HG03460 (cell line): ENCODE results near the gene LENEP.
A peak's percentile ranks its signal among the peaks of the same experiment; 100 is the strongest.

Experiments
- ATAC-seq: cut with Tn5 transposase; IDR thresholded peaks from one replicate; pipeline ENCODE4 v1.9.1; 2021; ENCODE audit not compliant: unreplicated experiment

The LENEP gene

DNA sequence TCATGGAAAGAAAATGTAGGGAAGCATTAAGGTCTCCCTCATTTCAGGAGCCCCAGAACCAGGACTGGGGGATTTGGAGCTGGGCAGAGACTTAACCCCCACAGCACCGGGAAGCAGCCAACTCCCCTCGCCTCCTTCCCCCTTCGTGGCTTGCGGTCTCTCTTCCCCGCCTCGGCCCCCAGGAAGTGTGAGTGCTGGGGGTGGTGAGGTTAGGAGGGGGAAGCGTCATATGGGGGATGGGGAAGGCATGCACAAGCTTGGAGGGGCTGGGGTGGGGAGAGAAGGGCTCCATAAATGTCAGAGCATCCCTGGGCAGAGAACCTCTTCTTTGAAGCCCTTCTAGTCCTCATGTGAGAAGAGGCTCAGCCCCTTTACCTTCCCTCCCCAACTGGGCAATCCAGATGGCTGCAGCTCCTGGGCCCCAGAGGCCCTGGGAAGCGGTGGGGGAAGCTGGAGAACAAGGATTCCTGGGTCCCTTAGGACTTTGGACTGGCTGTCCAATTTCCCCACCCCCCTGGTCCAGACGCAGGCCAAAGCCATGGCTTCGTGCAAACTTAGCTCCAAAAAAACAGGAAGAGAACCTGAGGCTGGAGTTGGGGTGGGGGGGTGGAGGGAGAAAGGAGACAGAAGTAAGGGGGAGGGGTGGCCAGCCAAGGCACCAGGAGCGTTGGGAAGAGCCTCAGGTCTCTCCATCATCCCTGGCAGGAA lies 17.0 kb downstream of the LENEP start:
- ATAC-seq = no peak

DNA sequence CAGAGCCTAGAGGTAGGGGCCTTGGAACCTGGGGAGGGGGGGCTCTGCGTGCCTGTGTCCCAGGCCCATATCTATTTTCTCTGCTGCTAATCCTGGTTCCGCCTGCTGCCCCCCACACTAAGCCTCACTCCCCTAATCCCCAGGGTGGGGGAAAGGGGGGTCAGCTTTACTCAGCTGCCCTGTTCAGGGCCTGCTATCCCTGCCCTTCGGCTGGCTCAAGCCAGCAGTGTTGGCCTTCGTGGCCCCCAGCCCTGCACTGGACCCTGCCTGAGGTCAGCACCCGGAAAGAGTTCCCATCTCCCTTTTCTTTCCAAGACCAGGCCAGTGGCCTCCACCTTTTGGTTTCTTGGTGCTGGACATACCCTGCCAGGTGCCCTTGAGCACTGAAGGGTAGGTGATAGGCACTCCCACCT lies 17.6 kb downstream of the LENEP start:
- ATAC-seq = no peak

DNA sequence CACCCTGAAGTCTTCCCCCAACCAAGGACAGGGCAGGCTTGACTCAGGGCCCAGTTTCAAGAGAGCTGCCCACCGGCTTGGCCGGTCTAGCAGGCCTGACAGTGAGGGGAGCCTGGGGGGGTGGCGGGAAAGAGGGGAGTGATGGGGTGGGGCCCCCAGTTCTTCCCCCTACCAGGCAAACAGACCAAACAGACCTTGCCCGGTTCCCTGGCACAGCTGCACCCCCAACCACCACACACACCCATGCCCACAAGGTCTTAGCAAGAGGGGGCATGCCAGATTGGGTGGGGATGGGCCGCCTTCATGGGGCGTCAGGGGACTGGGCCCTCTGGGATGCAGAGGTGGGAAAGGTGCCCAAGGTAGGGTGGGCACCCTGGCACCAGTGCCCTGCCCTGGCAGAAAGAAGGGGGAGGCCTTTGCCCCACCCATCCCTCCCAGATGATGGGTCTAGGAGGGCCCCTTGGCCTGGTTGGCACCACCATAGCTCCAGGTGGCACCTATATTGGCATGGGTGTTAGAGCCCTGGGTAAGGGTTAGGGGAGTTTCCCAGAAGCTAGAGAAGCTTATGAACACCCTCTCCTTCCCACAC lies 18.1 kb downstream of the LENEP start:
- ATAC-seq = no peak

DNA sequence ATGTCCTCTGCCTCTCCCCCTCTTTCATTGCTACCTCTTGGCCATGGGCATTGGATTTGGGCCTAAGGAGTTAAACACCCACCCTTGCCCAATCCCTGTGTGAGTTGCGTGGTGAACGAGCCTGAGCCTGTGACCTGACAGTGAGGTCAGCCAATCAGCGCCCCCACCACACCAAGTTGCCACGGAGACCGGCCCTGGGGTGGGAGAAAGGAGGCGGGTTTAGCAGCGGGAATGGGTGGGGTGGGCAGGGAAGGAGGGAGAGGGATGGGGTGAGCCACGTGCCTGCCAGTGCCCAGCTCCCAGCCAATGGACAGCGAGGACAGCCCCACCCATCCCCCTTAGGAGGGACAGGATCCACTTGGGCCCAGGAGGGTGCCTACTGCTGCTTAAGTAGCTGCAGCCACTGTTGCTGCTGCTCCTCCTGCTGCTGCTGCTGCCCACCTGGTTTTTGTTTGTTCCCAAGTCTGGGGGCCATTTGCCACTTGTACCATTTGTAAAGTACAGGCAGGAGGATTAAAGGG lies 18.7 kb downstream of the LENEP start:
- ATAC-seq = no peak

DNA sequence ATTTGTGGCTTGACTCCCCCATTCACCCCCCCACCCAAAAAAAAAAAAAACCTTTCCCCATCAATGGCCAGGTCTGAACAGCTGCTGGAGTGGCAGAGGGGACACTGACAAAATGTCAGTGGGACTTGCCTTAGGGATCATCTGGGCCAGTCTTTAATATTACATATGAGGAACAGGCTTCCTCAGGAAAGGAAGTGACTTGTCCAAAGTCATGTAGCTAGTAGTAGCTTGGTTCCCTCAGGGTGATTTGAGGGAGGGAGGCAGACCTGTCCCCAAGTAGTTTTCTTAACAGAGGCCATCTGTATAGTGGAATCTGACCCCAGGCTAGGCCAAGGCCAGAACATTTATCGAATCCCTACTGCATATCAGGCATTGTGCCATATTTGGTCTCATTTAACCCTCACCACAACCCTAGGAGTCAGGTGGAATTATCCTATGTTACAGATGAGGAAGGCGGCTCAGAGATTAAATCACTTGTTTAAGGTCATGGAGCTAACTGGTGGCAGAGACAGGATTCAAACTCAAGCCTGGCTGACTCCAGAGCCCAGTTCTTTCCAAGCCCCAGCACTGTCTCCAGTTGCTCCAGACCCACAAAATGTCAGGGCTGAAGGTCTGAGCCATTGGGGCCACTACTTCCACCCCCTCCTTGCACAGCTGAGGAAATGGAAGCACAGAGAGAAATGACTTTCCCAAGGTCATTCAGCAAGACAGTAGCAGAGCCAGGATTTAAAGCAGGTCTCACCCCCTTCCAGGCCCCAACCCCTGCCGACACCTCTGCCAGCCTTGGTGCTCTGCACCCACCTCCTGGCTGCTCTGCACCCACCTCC lies 19.6 kb downstream of the LENEP start:
- no peak for ATAC-seq

DNA sequence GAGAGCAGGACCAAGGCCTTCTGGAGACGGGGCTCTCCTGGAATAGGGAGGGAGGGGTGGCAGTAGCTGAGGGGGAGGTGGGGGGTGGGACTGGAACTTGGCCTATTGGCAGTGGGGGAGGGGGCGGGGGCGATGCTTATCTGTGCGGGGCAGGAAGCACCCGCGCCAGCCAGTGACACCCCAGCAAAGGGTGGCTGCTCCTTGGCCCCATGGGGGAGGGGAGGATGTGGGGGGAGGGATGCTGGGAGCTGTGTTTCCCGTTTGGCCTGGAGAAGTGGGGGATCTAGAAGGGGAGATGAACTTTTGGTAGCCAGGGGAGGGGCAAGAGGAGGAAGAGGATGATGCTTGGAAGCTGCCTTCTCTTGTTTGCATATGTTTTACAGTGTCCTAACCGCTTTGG lies 20.2 kb downstream of the LENEP start:
- ATAC-seq = no peak

DNA sequence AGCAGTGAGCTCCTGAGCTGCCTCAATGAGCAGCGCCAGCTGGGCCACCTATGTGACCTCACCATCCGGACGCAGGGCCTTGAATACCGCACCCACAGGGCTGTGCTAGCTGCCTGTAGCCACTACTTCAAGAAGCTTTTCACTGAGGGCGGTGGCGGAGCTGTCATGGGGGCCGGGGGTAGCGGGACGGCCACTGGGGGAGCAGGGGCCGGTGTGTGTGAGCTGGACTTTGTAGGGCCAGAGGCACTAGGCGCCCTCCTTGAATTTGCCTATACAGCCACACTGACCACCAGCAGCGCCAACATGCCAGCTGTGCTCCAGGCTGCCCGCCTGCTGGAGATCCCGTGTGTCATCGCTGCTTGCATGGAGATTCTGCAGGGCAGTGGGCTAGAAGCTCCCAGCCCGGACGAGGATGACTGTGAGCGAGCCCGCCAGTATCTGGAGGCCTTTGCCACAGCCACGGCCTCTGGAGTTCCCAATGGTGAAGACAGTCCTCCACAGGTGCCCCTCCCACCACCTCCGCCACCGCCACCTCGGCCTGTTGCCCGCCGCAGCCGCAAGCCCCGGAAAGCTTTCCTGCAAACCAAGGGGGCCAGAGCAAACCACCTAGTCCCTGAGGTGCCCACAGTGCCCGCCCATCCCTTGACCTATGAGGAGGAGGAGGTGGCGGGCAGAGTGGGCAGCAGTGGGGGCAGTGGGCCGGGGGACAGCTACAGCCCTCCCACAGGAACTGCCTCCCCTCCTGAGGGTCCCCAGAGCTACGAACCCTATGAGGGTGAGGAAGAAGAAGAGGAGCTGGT lies 21.5 kb downstream of the LENEP start:
- no peak for ATAC-seq

DNA sequence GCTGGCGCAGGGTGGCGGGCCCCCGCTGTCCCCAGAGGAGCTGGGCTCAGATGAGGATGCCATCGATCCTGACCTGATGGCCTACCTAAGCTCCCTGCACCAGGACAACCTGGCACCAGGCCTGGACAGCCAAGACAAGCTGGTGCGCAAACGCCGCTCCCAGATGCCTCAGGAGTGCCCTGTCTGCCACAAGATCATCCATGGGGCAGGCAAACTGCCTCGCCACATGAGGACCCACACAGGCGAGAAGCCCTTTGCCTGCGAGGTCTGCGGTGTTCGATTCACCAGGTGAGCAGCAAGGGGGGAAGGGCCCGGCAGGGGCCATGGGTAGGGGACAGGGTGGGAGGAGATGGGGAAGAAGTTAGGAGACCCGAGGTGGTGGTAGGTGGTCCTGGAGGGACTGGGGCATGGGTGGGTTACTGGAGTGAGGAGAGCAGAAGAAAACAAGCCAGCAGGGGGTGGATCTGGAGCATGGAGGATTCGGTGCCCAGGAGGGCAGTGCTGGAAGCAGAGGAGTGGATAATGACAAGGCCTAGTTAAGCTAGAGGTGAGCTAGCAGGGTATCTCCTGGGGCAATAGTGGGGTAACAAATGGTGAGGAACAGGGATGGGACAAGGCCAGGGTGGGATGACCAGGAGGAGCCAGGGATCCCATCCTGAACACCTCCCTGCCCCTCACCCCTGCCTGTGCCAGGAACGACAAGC lies 22.3 kb downstream of the LENEP start:
- no peak for ATAC-seq

DNA sequence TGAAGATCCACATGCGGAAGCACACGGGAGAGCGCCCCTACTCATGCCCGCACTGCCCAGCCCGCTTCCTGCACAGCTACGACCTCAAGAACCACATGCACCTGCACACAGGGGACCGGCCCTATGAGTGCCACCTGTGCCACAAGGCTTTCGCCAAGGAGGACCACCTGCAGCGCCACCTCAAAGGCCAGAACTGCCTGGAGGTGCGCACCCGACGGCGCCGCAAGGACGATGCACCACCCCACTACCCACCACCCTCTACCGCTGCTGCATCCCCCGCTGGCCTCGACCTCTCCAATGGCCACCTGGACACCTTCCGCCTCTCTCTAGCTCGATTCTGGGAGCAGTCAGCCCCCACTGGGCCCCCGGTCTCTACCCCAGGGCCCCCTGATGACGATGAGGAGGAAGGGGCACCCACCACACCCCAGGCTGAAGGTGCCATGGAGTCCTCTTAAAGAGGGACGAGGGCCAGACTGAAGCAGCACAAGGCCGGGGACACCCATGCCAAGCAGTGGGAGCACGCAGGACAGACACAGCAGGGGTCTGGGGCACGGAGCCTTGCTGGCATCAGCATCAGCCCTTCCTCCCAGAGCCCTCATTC lies 22.9 kb downstream of the LENEP start:
- ATAC-seq = no peak

DNA sequence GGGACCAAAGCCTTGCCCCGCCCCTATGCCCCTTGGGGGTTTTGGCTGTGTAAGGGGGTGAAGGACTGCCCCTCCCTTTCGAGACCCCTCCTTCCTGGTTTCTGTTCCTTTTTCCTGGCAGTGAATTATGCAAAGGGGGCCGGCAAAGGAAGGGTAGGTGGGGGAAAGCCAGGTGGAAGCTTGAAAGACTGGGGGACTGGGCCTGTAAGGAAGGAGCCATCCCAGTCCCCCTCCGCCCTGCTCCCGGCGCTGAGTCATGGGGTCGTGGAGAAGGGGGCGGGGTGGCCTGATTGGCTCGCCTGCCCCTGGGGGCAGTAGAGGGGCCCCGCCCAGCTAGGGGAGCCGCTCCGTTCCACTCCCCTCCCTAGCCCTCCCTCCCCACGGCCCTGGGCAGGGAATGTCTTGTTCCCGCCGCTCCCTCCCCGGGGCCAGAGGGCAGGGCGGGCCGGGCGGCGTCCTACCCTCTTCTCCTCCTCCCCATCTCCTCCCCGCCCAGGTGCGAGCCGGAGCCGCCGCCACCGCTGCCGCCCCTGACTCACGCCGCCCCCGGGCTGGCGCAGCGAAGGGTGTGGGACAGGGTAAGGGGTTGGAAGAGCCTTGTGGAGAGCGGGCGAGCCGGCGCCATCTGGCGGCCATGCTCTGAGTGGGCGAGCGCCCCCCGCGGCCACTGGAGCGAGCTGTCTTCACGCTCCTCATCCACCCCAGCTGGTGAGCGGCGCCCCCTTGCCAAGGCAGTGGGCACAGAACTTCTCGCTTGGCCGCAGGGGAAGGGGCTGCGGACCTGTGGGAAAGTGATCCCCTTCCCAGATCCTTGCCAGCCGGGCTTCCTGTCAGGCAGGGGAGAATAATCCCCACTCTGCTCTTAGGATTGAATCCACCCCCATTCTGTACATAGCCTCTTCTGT lies 23.9 kb downstream of the LENEP start:
- peak; percentile 74 for ATAC-seq

DNA sequence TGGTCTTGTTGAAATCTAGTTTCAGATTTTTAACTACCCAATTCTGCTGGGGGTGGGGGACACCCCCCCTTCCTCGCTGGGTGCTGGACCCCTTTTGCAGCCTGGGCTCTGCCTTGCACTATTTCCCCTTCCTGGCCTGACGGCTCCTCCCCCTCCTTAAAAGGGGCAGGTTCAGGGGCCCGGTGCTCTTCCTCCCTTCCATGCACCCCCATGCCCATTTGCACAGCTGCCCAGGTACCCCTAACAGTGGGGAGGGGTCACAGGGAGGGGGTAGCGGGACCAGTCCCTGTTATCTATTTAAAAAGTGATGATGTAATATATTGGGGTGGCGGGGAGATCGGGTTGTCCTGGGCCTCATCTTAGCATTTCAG lies 24.5 kb downstream of the LENEP start:
- ATAC-seq = no peak

DNA sequence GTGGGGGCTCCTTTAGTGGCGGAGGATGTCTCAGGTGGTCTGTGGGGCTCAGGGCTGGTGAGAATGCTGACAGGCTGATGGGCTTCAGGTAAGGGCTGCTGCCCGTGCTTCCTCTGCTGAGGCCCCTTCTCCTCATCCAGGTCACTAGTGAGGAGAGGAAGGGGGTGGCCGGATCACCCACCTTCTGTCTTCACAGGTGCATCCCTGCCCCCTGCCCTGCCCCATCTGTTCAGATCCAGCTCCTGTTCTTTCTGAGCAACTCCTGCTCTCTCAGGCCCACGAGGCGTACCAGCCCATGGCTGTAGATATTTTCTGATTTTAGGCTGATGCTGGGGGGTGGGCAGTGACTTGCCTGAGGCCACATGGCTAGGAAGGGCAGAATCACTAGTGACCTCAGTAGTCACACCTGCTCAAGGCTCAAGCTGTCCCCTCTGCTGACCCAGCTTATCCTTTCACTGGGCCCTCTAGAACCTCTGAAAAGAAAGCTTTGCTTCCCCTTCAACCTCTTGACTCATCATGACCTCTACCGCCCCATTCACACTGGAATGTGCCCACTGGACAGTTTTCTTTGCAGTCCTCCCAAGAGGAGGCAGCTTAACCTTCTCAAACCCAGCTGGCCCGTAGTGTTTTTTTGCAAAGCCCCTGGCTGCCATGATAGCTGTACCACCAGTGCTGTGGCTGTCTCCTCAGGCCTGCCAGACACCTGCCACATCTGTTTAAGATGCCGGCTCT lies 25.4 kb downstream of the LENEP start:
- no peak for ATAC-seq

DNA sequence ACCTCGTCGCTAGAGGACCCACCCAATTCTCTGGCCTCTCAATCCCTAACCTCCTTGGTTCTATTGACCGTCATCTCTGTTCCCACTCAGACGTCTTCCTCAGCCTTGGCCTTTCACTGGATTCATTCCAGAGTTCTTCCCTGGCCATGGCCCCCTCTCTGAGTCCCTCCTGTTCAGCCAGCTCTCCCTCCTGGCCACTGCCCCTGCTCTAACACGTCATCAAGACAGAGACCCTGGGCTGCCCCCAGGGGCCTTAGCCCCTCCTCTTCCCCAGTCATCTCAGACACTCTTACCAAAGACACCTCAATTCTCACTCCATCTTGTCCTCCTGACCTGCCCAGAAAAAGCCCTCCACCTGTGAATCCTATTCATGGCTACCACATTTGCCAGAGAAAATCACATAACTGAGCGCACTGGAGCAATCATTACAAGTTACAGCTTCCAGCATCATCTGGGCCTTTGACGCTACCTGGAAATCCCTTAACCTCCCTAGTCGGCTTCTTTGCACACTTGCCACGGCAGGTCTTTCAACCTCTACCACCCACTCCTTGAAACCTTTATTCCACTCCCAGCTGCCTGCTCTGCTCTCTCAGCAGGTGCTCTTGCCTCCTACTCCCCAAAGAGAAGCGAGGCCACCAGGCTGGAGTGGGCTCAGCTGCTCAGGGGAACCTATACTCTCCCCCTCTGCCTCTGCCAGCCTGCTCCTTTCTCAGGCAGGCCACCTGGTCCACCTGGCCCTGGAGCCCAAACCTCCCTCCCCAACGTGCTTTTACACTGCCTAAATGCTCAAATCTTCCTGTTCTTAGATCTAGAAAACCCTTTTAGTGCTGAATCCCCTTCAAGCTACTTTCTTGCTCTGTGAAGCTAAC lies 26.2 kb downstream of the LENEP start:
- no peak for ATAC-seq

DNA sequence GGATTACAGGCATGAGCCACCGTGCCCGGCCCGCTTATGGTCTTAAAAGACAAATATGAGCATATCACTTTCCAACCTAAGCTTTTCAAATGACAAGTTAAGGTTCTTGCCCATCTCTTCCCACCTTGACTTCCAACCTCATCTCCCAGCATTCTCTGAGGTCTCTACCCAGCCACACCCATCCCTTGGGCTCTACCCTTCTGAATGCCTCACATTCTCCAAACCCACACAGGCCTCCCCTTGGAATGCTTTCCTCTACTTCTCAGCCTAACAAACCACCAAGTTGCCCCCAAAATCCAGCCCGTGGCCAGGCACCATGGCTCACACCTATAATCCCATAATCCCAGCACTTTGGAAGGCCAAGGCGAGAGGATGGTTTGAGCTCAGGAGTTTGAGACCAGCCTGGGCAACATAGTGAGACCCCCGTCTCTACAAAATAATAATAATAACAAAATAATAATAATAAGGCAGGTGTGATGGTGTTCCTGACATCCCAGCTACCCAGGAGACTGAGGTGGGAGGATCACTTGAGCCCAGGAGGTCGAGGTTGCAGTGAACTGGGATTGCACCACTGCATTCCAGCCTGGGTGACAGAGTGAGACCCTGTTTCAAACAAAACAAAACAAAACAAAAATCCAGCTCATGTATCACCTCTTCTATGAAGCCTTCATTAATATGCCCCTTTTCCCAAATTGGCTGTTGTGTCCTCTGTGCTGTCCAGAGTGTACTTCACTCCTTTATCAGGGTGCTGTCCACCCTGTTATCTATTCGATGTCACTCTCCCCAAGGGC lies 28.9 kb downstream of the LENEP start:
- no peak for ATAC-seq

DNA sequence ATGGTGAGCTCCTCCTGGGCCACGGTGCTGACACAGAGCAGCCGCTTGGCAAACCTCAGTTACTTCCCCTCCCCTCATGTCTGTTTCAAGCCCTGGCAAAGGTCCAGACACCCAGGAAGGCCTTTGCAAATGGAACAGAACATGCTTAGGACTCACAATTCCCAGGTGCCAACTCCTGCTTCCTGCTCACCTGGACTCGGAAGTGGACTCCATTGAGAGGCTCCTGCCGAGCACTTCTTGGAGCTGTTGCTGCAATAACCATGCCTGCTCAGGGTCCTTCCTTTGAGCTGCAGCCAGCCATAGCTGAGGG lies 29.5 kb downstream of the LENEP start:
- no peak for ATAC-seq

DNA sequence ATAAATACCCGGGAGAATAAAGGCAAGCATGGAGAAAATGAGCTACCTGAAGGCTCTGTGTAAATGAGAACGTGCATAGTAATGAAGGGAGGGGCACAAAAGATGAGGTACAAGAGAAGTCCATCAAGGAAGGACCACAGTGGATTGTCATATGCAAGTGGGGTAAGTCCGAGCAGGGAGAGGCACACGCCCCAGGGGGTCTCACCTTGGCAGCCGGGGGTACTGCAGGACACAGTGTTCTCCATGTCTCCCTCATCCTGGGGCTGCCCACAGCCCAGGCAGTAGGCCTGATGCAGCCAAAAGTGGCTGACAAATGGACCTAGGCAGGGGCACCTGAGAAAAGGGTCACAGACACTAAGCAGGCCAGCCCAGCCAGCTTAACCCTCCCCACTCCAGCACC lies 30.2 kb downstream of the LENEP start:
- ATAC-seq = no peak

DNA sequence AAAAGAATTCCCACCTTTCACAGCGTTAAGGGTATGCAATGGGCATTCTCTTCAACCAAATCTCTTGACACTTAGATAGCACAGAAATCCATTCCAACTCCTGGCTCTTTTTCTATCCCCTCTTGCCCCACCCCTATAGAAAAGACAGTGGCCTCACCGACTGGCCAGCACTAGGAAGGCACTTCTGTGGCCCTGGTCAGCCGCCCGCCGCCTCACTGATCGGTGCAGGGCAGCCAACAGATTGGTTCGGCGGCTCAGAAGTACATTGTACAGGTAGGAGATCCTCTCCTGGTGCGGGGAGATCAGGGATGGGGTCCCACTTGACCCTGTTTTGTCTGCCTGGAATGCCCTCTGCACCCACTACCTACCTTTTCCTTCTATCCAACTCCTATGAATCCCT lies 30.9 kb downstream of the LENEP start:
- ATAC-seq = no peak
